ENCODE results near the gene TMEM9. TPM values are rescaled to one million over a fixed set of nuclear protein-coding genes. Genes with fewer than 3 reads are reported as not detected.

Gene TMEM9
- total RNA-seq, 2 experiments from 2014 or later: 15.7 to 16.5 TPM

- peak overlapping the region; percentile 74 for H3K4me3 Mint-ChIP-seq
- H3K36me3 Mint-ChIP-seq (ENCODE audit: low read depth): no peaks in the 10 kb centered on the region
- DNase-seq (no peak), ATAC-seq (ENCODE audit: poor library complexity) (no peak)
- Histone ChIP-seq H3K27me3 (ENCODE audit: control insufficient read depth in 1 of 2, insufficient read depth in 2 of 2, low read length in 2 of 2) (no peaks in the 10 kb centered on the region), H3K36me3 (ENCODE audit: insufficient read depth, low read length) (no peaks in the 10 kb centered on the region), H3K27ac (ENCODE audit: low read depth in 1 of 2, low read length in 2 of 2) (no peak overlapping the region), H3K4me3 (ENCODE audit: low read length) (no peak overlapping the region), H3K4me1 (ENCODE audit: insufficient read depth, low read length) (peaks cover 22% of the 10 kb centered on the region), H3K9me3 (ENCODE audit: control insufficient read depth in 1 of 2, insufficient read depth in 1 of 2, low read length in 2 of 2) (no peaks in the 10 kb centered on the region)
- POLR2A ChIA-PET: interaction anchor here (0.9 kb wide), 1 partner anchor 38 kb away, joined by 4 read pairs; the partner anchor contains the start of gene TMEM9
- no peak overlapping the region for H3K27ac Mint-ChIP-seq
- TF ChIP-seq CTCF (IDR thresholded peaks at IDR 0.05): no peak
- no peaks in the 10 kb centered on the region for H3K27me3 Mint-ChIP-seq
- intact Hi-C loops (cut with DNase I, micrococcal nuclease): loop anchor here (5.0 to 10.0 kb wide), 2 partner anchors 91 to 449 kb away; partner anchors contain the start of genes DDX59 (in 1 of the 2) and KIF21B (in 1 of the 2)
- H3K9me3 Mint-ChIP-seq: no peaks in the 10 kb centered on the region
- H3K4me1 Mint-ChIP-seq (ENCODE audit: low read depth): peaks cover 40% of the 10 kb centered on the region
- CTCF ChIA-PET: interaction anchor here (1.4 kb wide), 1 partner anchor 144 kb away, joined by 4 read pairs; no protein-coding TSS in a partner anchor
Measured at GRCh38 chr1:201116091-201116490, 38.2 kb downstream of the TMEM9 start.

GRCh38 chr1:201115390-201115937, 38.8 kb downstream of the TMEM9 start:
- DNase-seq (peak in 1 of 14 experiments; percentile 34), ATAC-seq (ENCODE audit: poor library complexity) (no peak)
- intact Hi-C loops (cut with DNase I, micrococcal nuclease): loop anchor here (2.0 to 10.0 kb wide), 3 partner anchors 91 to 448 kb away; partner anchors contain the start of genes DDX59 (in 1 of the 2) and KIF21B (in 1 of the 2)

More at GRCh38 chr1:201115390-201115937, 38.8 kb downstream of the TMEM9 start:
- H3K9me3 ChIP-seq (ENCODE audit: control insufficient read depth in 1 of 2, insufficient read depth in 1 of 2, low read length in 2 of 2): no peaks in the 10 kb centered on the region
- TF ChIP-seq CTCF (IDR thresholded peaks at IDR 0.05): no peak
- no peak overlapping the region for H3K27ac ChIP-seq (ENCODE audit: low read depth in 1 of 2, low read length in 2 of 2)
- H3K36me3 ChIP-seq (ENCODE audit: insufficient read depth, low read length): no peaks in the 10 kb centered on the region
- ChIA-PET POLR2A (interaction anchor here (1.4 to 2.1 kb wide), 2 partner anchors 37 to 96 kb away, joined by 3 to 8 read pairs; no protein-coding TSS in a partner anchor), CTCF (interaction anchor here (1.4 to 3.1 kb wide), 4 partner anchors 29 to 143 kb away, joined by 5 to 13 read pairs (median 6); no protein-coding TSS in a partner anchor)
- H3K4me1 ChIP-seq (ENCODE audit: insufficient read depth, low read length): peaks cover 22% of the 10 kb centered on the region
- no peaks in the 10 kb centered on the region for H3K27me3 ChIP-seq (ENCODE audit: control insufficient read depth in 1 of 2, insufficient read depth in 2 of 2, low read length in 2 of 2)
- Mint-ChIP-seq H3K27me3 (no peaks in the 10 kb centered on the region), H3K9me3 (no peaks in the 10 kb centered on the region), H3K4me1 (ENCODE audit: low read depth) (peaks cover 40% of the 10 kb centered on the region), H3K36me3 (ENCODE audit: low read depth) (no peaks in the 10 kb centered on the region), H3K4me3 (peak overlapping the region; percentile 74), H3K27ac (no peak overlapping the region)
- H3K4me3 ChIP-seq (ENCODE audit: low read length): peak overlapping the region; percentile 84

Measured in CD4-positive, alpha-beta T cell (primary cell).